Renal pelvis (tissue), 4 donors: Measurements from ENCODE around the gene KRT79. TPM values are rescaled to one million over a fixed set of nuclear protein-coding genes. Genes with fewer than 3 reads are reported as not detected.

Source experiments
- DNase-seq: peaks from one replicate; pipeline ENCODE4 v3.0.0-alpha.2; 2013
- polyA plus RNA-seq, 3 donors: library from polyadenylated mRNA; unstranded; fragments of 120-200 nt; gene quantifications; one replicate each; pipeline ENCODE4 v1.2.1, GENCODE V29; 2013; ENCODE audit not compliant: insufficient read length in 3 of 3

KRT79 gene
- polyA plus RNA-seq, 3 donors: not detected

- DNase-seq: no peak
These were observed 1.3 kb upstream of the KRT79 start for GRCh38 chr12:52835271-52836041.

GRCh38 chr12:52834727-52835001 is 553 bp upstream of the KRT79 start:
- DNase-seq: no peak

GRCh38 chr12:52832985-52833905 is 866 bp downstream of the KRT79 start:
- no peak for DNase-seq

DNA sequence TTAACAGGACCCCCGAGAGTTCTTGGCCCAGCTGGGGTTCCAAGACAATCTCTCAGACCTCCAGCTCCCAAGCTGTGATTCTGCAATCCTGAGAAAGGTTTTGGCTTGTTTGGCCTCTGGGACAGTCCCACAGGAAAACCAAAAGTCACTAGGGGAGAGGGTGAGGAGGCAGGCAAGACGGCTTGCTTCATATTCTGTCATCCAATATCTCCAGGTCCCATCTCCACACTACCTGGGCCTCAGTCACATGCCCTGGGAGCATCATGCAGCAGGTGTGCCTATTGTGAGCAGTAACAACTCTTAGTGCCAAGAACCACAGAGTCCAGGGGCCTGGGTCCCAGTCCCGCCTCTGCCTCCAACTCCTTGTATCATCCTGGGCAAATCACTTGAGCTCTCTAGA is 1.7 kb downstream of the KRT79 start:
- DNase-seq: no peak

DNA sequence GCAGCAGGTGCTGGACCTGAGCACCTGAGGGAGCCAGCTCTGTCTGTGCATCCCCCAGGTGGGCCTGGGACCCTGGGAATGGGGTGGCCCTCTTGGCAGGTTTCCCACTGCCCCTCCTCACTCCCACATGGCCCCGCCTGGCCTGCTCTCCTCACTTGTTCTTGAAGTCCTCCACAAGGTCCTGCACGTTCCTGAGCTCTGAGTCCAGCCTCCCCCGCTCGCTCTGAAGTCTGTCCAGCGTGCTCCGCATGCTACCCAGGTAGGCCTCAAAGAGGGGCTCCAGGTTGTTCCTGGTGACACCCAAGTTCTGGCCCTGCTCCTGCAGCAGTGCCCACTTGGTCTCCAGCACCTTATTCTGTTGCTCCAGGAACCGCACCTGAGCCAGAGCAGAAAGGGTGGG is 2.9 kb downstream of the KRT79 start:
- no peak for DNase-seq

DNA sequence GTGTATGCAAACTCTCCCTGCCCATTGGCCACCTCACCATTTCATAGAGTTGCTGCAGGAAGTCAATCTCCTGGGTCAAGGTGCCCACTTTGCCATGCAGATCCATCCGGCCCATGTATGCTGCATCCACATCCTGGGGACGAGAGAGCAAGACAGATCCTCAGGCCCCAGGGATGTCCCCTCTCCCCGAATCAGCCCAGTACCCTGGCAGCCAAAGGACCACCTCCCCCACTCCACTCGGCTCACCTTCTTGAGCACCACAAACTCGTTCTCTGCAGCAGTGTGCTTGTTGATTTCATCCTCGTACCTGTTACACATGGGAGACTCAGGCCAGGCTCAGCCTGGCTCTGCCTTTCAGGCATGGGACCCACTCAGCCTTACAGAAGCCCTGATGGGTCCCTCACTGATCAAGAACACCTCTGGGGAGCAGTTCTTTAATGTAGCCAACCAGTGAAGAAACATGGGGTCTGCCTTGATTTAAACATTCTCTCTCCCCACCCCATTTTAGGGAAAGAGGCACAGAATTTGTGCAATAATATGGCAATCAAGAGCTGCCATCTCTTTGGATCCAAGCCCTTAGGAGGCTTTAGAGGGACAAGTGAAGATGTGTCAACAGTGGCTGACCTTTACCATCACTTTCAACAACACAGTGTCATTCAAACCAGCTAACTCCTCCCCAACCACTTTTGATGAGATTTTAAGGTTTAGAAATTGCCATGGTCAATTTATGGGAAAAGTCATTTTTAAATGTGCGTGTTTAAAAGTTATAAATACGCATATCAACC is 3.9 kb downstream of the KRT79 start:
- DNase-seq: no peak

GRCh38 chr12:52828591-52829021 is 5.5 kb downstream of the KRT79 start:
- DNase-seq: no peak

DNA sequence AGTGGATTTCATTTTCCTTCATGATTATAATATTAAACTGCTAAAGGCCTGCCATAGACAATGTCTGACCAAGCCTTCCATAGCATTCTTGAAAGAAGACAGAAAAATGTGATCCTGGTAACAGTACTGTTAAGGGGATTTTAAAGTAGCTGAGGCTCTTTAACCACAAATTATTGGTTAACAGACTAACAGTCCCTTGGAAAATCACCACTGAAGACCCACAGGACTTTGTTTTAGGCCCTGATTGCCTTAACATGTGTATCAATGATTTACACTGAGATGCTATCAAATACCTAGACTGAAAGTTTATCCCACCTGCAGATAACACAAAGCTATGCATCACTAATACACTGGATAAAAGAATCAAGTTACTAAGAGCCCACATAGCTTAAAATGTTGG is 6.0 kb downstream of the KRT79 start:
- DNase-seq: no peak

DNA sequence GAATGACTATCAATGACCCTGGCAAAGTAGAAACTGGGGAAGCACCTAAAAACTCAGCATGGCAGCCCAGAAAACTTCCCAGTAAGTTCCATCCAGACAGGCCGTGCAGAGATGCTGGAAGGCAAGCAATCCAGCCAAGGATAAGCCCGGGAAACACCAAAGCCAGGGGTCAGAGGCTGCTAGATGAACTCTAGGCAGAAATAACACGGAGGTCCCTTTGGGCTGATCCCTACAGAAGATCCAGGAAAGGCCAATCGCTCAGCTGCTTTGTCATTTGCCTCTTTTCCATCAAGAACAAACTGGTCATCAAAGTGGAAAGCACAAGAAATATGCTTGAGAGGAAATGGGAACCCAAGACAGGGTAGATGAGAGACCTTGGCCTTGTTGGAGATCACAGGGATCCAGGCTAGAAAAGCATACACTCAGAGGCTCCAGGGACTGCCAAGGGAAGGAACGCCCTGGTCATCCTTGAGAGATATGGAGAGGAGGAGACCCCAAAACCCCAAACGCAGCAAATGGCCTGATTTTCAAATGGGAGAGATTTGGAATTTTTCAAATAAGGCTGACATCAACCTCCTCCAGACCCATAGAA is 6.5 kb downstream of the KRT79 start:
- DNase-seq: no peak

- no peak for DNase-seq
These were observed 7.3 kb downstream of the KRT79 start for GRCh38 chr12:52826611-52827498.

- no peak for DNase-seq
These were observed 8.2 kb downstream of the KRT79 start for GRCh38 chr12:52825961-52826360.

GRCh38 chr12:52824741-52825410 is 9.2 kb downstream of the KRT79 start:
- no peak for DNase-seq

- no peak for DNase-seq
These were observed 10.2 kb downstream of the KRT79 start for GRCh38 chr12:52823761-52824450.

DNA sequence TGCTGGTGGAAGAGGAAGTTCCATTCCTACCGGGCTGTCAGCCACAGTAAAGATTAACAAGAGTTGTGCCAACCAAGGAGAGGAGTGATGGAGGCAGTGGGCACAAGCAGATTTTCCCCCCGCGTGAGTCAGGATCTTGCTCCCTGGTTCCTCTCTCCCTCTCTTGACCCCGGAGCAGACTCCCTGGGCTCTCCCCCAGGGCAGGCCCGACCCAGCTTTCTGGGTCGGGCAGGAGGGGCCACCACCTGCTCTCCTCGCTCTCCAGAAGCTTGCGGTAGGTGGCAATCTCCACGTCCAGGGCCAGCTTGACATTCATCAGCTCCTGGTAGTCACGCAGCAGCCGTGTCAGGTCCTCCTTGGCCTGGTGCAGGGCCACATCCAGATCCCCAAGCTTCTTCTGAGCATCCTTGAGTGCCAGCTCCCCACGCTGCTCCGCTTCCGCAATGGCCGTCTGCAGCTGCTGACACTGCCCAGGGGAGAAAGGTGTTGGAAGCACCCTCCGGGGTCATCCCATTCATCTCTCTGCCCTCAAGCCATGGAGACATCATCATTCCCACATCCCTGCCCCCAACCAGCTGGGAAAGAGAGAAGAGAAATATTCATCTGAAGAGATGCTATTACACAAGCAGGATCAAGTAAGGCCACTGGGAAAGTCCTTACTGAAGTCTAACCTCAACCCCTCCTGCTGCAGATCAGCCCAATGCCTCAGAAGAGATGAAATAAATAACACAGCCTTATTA is 11.2 kb downstream of the KRT79 start:
- DNase-seq: no peak

- no peak for DNase-seq
These were observed 12.1 kb downstream of the KRT79 start for GRCh38 chr12:52821826-52822660.

- no peak for DNase-seq
These were observed 12.9 kb downstream of the KRT79 start for GRCh38 chr12:52821071-52821730.

- DNase-seq: no peak
These were observed 13.6 kb downstream of the KRT79 start for GRCh38 chr12:52820521-52820920.
